ENCODE data around the gene GINS1.

DNA sequence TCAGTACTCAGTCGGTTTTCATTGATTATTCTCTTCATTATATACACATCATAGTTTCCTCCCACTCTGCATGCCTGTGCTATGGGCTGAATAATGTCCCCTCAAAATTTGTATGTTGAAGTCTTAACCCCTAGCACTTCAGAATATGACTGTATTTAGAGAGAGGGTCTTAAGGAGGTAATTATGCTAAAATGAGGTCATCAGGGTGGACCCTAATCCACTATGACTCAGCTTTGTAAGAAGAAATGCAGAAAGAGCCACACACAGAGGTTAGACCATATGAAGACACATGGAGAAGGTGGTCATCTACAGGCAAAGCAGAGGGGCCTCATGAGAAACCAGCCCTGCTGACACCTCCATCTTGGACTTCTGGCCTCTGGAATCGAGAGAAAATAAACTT is 32.6 kb upstream of the GINS1 start:
- TF ChIP-seq CTCF (IDR thresholded peaks at IDR 0.05 in 8 of 11, conservative IDR thresholded peaks at IDR 0.05 in 3 of 11) (no peak), POLR2A (IDR thresholded peaks at IDR 0.05) (no peak)
